Fibroblast of pulmonary artery (primary cell): Measurements from ENCODE around the gene FAM89B.

Experiments
- DNase-seq: peaks from one replicate; pipeline ENCODE4 v3.0.0-alpha.2; 2010; ENCODE audit warnings: low read depth
- H3K4me3 ChIP-seq: replicated peaks from 2 replicates; pipeline ENCODE4 v1.5.1; 2011; ENCODE audit warnings: low read depth, mild to moderate bottlenecking, control low read depth, low read length, moderate library complexity
- TF ChIP-seq, protein P1 (sequence below): IDR thresholded peaks from 2 replicates; pipeline ENCODE4 v1.5.1; 2011; ENCODE audit warnings: mild to moderate bottlenecking, control low read depth, low read length, inconsistent platforms; ENCODE audit errors: missing control alignments

The FAM89B gene

GRCh38 chr11:65526744-65527143, 45.6 kb upstream of the FAM89B start:
- TF ChIP-seq, protein P1, sequence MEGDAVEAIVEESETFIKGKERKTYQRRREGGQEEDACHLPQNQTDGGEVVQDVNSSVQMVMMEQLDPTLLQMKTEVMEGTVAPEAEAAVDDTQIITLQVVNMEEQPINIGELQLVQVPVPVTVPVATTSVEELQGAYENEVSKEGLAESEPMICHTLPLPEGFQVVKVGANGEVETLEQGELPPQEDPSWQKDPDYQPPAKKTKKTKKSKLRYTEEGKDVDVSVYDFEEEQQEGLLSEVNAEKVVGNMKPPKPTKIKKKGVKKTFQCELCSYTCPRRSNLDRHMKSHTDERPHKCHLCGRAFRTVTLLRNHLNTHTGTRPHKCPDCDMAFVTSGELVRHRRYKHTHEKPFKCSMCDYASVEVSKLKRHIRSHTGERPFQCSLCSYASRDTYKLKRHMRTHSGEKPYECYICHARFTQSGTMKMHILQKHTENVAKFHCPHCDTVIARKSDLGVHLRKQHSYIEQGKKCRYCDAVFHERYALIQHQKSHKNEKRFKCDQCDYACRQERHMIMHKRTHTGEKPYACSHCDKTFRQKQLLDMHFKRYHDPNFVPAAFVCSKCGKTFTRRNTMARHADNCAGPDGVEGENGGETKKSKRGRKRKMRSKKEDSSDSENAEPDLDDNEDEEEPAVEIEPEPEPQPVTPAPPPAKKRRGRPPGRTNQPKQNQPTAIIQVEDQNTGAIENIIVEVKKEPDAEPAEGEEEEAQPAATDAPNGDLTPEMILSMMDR = no peak
- H3K4me3 ChIP-seq = no peak overlapping the region
- no peak for DNase-seq

- H3K4me3 ChIP-seq = no peak overlapping the region
- DNase-seq = no peak
- TF ChIP-seq, protein P1 = no peak
Measured at GRCh38 chr11:65528819-65529350, 43.5 kb upstream of the FAM89B start.

DNA sequence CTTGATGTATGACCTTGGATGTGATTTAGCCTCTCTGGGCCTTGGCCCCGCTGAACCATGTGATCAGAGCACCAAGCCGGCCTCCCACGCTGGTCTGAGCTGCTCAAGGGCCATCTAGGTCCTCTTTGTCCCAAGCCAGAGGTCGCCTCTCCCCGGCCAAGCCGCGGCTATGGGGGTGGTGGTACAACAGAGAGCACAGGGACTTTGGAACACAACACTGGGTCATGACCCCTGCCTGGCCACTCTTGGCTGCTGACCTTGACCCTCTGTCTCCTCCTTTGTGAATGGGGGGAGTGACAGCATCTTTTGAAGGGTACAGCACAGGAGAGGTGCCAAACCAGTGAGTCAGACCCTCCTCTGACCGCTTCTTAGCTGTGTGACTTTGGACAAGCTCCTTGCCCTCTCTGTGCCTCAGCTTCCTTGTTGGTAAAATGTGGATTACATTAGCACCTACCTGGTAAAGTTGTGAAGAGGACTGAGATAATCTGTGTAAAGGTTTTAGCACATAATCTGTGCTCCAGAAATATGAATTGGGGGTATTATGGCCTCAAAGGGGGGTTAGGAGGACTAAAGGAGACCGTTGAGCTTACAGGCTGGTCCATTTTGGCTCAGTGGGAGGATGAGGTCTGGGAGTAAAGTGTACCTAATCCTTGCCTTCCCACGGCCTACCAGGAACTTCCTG, 42.7 kb upstream of the FAM89B start:
- H3K4me3 ChIP-seq = no peak overlapping the region
- no peak for DNase-seq
- TF ChIP-seq, protein P1 = no peak

GRCh38 chr11:65530157-65530496, 42.2 kb upstream of the FAM89B start:
- TF ChIP-seq, protein P1 = peak; percentile 28
- no peak overlapping the region for H3K4me3 ChIP-seq
- DNase-seq = no peak

DNA sequence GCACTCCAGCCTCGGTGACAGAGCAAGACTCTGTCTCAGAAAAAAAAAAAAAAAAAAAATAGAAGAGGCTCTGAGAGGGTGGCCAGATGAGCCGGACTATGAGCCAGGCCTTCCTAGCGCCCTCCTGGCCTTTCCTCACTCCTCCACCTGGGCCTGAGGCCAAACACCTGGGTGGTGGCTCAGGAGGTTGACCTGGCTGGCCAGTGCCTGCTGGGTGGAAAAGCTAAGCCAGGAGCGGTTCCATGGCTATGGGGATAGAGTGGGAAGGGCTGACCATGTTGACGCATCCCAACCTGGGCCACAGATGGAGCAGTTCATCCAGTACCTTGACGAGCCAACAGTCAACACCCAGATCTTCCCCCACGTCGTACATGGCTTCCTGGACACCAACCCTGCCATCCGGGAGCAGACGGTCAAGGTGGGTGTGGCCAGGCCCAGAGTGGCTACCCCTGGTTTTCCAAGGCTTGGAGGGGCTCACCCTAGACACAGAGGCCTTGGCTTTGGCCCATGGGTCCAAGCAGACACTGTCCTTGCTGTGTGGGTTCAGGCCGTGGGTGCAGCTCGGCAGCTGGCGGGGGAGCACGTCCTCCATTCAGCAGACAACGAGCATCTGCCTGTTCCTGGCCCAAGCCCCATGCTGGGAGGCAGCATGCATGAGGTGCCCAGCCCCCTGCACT, 39.8 kb upstream of the FAM89B start:
- no peak overlapping the region for H3K4me3 ChIP-seq
- TF ChIP-seq, protein P1 = no peak
- no peak for DNase-seq

DNA sequence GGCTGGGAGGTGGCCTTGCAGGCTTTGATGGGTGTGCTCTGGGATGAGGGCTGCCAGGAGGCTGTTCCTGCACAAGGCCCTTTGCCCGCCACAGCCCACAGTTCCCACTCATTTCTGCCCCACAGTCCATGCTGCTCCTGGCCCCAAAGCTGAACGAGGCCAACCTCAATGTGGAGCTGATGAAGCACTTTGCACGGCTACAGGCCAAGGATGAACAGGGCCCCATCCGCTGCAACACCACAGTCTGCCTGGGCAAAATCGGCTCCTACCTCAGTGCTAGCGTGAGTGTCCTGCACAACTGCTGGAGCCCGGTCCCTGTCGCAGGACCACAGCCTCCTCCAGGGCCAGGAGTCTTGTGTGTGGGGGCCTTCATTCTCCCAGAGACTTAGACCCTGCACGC, 37.2 kb upstream of the FAM89B start:
- TF ChIP-seq, protein P1 = no peak

More for the DNA sequence above, 37.2 kb upstream of the FAM89B start:
- no peak overlapping the region for H3K4me3 ChIP-seq
- no peak for DNase-seq
